ENCODE measurements around the gene FURIN. TPM values are rescaled to one million over a fixed set of nuclear protein-coding genes. Genes with fewer than 3 reads are reported as not detected.

Gene FURIN
- total RNA-seq, 4 donors from 2014 or later = 20.5 to 54.8 (median 30.5) TPM

DNA sequence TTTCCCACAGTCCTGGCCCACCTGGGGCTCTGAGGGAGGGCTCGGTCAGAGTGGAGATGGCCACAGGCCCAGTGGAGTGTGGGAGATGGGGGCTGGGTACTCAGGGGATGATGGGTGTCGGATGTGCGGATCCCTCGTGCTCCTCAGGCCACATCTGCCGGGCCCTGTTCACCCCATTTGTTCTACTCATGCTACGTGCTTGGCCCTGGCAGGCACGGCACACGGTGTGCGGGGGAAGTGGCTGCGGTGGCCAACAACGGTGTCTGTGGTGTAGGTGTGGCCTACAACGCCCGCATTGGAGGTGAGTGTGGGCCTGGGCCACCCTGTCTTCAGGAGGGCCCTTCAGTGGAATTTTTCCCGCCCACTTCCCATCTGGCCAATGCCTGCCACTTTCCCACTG is 8.9 kb downstream of the FURIN start:
- no peaks in the 10 kb centered on the region for H3K36me3 ChIP-seq
- no peak for DNase-seq
- peaks cover 5 to 11% of the 10 kb centered on the region in 2 donors for H3K4me1 ChIP-seq
- no peaks in the 10 kb centered on the region for H3K9me3 ChIP-seq
- H3K27ac ChIP-seq = no peak overlapping the region
- TF ChIP-seq POLR2A (IDR thresholded peaks at IDR 0.05) = no peak
- TF ChIP-seq, protein P1, sequence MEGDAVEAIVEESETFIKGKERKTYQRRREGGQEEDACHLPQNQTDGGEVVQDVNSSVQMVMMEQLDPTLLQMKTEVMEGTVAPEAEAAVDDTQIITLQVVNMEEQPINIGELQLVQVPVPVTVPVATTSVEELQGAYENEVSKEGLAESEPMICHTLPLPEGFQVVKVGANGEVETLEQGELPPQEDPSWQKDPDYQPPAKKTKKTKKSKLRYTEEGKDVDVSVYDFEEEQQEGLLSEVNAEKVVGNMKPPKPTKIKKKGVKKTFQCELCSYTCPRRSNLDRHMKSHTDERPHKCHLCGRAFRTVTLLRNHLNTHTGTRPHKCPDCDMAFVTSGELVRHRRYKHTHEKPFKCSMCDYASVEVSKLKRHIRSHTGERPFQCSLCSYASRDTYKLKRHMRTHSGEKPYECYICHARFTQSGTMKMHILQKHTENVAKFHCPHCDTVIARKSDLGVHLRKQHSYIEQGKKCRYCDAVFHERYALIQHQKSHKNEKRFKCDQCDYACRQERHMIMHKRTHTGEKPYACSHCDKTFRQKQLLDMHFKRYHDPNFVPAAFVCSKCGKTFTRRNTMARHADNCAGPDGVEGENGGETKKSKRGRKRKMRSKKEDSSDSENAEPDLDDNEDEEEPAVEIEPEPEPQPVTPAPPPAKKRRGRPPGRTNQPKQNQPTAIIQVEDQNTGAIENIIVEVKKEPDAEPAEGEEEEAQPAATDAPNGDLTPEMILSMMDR (IDR thresholded peaks at IDR 0.05) = no peak
- no peaks in the 10 kb centered on the region for H3K27me3 ChIP-seq
- H3K4me3 ChIP-seq = no peak overlapping the region
- intact Hi-C loops (cut with DNase I; ENCODE audit: low total_unique reads) = no loop called here

DNA sequence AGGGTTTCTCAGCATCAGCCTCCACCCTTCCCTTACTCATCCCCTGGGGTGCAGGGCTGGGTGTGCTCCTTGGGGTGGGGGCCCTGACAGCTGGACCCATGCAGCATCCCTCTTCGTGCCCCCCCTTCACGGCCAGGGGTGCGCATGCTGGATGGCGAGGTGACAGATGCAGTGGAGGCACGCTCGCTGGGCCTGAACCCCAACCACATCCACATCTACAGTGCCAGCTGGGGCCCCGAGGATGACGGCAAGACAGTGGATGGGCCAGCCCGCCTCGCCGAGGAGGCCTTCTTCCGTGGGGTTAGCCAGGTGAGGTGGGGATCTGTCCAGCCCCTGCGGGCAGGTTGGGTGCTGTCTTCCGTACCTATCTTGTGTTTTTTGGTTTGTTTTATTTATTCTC is 9.6 kb downstream of the FURIN start:
- Histone ChIP-seq H3K36me3 (no peaks in the 10 kb centered on the region), H3K4me3 (no peak overlapping the region), H3K4me1 (peaks cover 4 to 5% of the 10 kb centered on the region in 2 donors), H3K27ac (no peak overlapping the region), H3K27me3 (no peaks in the 10 kb centered on the region), H3K9me3 (no peaks in the 10 kb centered on the region)
- DNase-seq = no peak
- no peak for TF ChIP-seq POLR2A (IDR thresholded peaks at IDR 0.05)
- intact Hi-C loops (cut with DNase I; ENCODE audit: low total_unique reads) = no loop called here

DNA sequence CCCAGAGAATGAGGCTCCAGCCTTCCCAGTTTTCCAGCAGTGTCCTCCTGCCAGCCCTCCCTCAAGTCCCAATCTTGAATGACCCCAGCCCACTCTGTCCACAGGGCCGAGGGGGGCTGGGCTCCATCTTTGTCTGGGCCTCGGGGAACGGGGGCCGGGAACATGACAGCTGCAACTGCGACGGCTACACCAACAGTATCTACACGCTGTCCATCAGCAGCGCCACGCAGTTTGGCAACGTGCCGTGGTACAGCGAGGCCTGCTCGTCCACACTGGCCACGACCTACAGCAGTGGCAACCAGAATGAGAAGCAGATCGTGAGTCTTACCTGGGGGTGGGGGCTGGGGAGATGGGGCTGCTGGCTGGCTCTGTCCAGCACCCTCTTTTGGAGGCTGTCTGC is 10.3 kb downstream of the FURIN start:
- H3K36me3 ChIP-seq = no peaks in the 10 kb centered on the region
- TF ChIP-seq, protein P1 (IDR thresholded peaks at IDR 0.05) = no peak
- no peak for TF ChIP-seq POLR2A (IDR thresholded peaks at IDR 0.05)
- intact Hi-C loops (cut with DNase I; ENCODE audit: low total_unique reads) = no loop called here
- no peaks in the 10 kb centered on the region for H3K27me3 ChIP-seq
- no peak overlapping the region for H3K4me3 ChIP-seq
- DNase-seq = no peak
- no peak overlapping the region for H3K27ac ChIP-seq
- H3K9me3 ChIP-seq = no peaks in the 10 kb centered on the region
- H3K4me1 ChIP-seq = peaks cover 2 to 5% of the 10 kb centered on the region in 2 donors

DNA sequence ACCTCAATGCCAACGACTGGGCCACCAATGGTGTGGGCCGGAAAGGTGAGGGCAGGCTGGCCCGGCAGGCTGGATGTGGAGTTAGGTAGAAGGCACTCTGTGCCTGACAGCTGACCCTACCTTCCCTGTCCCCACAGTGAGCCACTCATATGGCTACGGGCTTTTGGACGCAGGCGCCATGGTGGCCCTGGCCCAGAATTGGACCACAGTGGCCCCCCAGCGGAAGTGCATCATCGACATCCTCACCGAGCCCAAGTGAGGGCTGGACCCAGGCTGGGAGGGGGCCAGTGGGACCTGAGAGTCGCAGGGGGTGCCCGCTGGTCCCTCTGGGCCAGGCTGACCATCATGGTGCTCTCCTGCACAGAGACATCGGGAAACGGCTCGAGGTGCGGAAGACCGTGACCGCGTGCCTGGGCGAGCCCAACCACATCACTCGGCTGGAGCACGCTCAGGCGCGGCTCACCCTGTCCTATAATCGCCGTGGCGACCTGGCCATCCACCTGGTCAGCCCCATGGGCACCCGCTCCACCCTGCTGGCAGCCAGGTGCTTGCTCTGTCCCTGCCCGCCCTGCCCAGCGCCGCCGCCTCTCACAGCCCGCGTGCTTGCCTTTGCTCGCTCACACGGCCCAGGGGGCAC is 11.5 kb downstream of the FURIN start:
- Histone ChIP-seq H3K9me3 (no peaks in the 10 kb centered on the region), H3K27me3 (no peaks in the 10 kb centered on the region), H3K27ac (no peak overlapping the region), H3K4me1 (peaks cover 0 to 5% of the 10 kb centered on the region in 2 donors), H3K4me3 (no peak overlapping the region), H3K36me3 (no peaks in the 10 kb centered on the region)
- TF ChIP-seq, protein P1 (IDR thresholded peaks at IDR 0.05) = no peak
- no peak for DNase-seq
- intact Hi-C loops (cut with DNase I; ENCODE audit: low total_unique reads) = loop anchor here (10.0 kb wide), 1 partner anchor 165 kb away; the partner anchor contains the start of gene BLM

DNA sequence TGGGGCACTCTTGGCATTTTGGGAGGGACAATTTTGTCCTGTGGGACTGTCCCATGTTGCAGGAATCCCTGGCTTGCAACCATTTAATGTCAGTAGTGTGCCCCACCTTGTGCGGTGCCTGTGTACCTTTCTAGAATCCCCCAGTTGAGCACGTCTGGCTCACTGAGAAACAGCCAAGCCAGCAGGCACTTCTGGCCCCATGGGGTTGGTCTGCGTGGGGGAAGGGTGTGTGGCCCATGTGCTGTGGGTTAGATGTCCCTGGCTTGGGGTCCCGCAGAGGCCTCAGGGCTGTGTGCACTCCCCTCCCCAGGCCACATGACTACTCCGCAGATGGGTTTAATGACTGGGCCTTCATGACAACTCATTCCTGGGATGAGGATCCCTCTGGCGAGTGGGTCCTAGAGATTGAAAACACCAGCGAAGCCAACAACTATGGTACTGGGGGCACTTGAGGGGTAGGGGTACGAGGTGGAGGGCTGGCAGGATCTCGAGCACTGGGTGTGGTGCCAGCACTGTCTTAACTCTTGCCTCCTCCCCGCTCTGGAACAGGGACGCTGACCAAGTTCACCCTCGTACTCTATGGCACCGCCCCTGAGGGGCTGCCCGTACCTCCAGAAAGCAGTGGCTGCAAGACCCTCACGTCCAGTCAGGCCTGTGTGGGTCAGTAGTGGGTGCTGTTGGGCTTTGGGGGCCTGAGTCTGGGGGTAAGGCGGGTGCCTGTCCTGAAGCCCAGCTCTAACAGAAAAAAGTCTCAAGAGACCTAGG is 12.2 kb downstream of the FURIN start:
- H3K27ac ChIP-seq = no peak overlapping the region
- DNase-seq = no peak
- intact Hi-C loops (cut with DNase I; ENCODE audit: low total_unique reads) = loop anchor here (10.0 kb wide), 1 partner anchor 166 kb away; the partner anchor contains the start of gene BLM
- TF ChIP-seq, protein P1 (IDR thresholded peaks at IDR 0.05) = no peak
- no peak for TF ChIP-seq POLR2A (IDR thresholded peaks at IDR 0.05)
- no peaks in the 10 kb centered on the region for H3K27me3 ChIP-seq
- H3K36me3 ChIP-seq = no peaks in the 10 kb centered on the region
- H3K4me1 ChIP-seq = peaks cover 0 to 10% of the 10 kb centered on the region in 2 donors
- no peaks in the 10 kb centered on the region for H3K9me3 ChIP-seq
- no peak overlapping the region for H3K4me3 ChIP-seq

Measured in uterus (tissue), 4 donors.